GM23338 (cell line): ENCODE measurements around the gene ACAD11. TPM values are rescaled to one million over a fixed set of nuclear protein-coding genes. Genes with fewer than 3 reads are reported as not detected.

ENCODE experiments used
- ATAC-seq: fragments of 200-7000 bp; cut with Tn5 transposase; 3 replicates; pipeline ENCODE4 v1.9.1; 2020
- DNase-seq: peaks from one replicate; pipeline ENCODE4 v3.0.0-alpha.2; 2015; ENCODE audit warnings: low spot score
- H2AFZ ChIP-seq: fragments of 200-600 bp; sonication (generic); 2 replicates; pipeline ENCODE4 v1.8.0; 2016; ENCODE audit warnings: antibody characterized with exemption, mild to moderate bottlenecking, moderate library complexity
- H3F3A ChIP-seq: fragments of 200-600 bp; sonication (generic); replicated peaks from 2 replicates; pipeline ENCODE4 v1.8.0; 2017; ENCODE audit warnings: antibody characterized with exemption, mixed run types, low read depth
- H3K27ac ChIP-seq: fragments of 200-600 bp; sonication (generic); 2 replicates; pipeline ENCODE4 v1.6.1; 2016; ENCODE audit warnings: low read depth
- H3K27me3 ChIP-seq: fragments of 200-600 bp; sonication (generic); 2 replicates; pipeline ENCODE4 v1.8.0; 2016; ENCODE audit warnings: mild to moderate bottlenecking, mixed run types, moderate library complexity; ENCODE audit not compliant: insufficient read depth
- H3K36me3 ChIP-seq: fragments of 200-600 bp; sonication (generic); 2 replicates; pipeline ENCODE4 v1.8.0; 2016; ENCODE audit warnings: mild to moderate bottlenecking; ENCODE audit not compliant: insufficient read depth
- H3K4me1 ChIP-seq: fragments of 200-600 bp; sonication (generic); 2 replicates; pipeline ENCODE4 v1.8.0; 2016; ENCODE audit warnings: mild to moderate bottlenecking, moderate library complexity; ENCODE audit not compliant: insufficient read depth
- H3K4me2 ChIP-seq: fragments of 200-600 bp; sonication (generic); 2 replicates; pipeline ENCODE4 v1.7.1; 2017; ENCODE audit warnings: mixed run types
- H3K4me3 ChIP-seq: fragments of 200-600 bp; sonication (generic); 2 replicates; pipeline ENCODE4 v1.6.1; 2016; ENCODE audit warnings: mixed run types
- H3K79me2 ChIP-seq: fragments of 200-600 bp; sonication (generic); replicated peaks from 2 replicates; pipeline ENCODE4 v1.8.0; 2017; ENCODE audit warnings: mild to moderate bottlenecking; ENCODE audit not compliant: insufficient read depth
- H3K9me2 ChIP-seq: fragments of 200-600 bp; sonication (generic); 2 replicates; pipeline ENCODE4 v1.8.0; 2017; ENCODE audit not compliant: insufficient read depth
- H4K20me1 ChIP-seq: fragments of 200-600 bp; sonication (generic); replicated peaks from 2 replicates; pipeline ENCODE4 v1.8.0; 2017; ENCODE audit warnings: mild to moderate bottlenecking; ENCODE audit not compliant: insufficient read depth
- H3K27ac Mint-ChIP-seq: 2 replicates; pipeline ENCODE4 v1.8.0; 2020; ENCODE audit warnings: inconsistent platforms, mild to moderate bottlenecking, moderate library complexity, mixed read lengths
- H3K27me3 Mint-ChIP-seq: 3 replicates; pipeline ENCODE4 v1.8.0; 2022; ENCODE audit warnings: low read depth, mild to moderate bottlenecking, moderate library complexity, mixed read lengths, inconsistent platforms; ENCODE audit not compliant: insufficient read depth, poor library complexity
- H3K36me3 Mint-ChIP-seq: 3 replicates; pipeline ENCODE4 v1.8.0; 2021; ENCODE audit warnings: low read depth, mild to moderate bottlenecking, inconsistent platforms, moderate library complexity, mixed read lengths
- H3K4me1 Mint-ChIP-seq: 3 replicates; pipeline ENCODE4 v1.8.0; 2020; ENCODE audit warnings: mild to moderate bottlenecking, inconsistent platforms, mixed read lengths
- H3K4me3 Mint-ChIP-seq: 3 replicates; pipeline ENCODE4 v1.8.0; 2021; ENCODE audit warnings: moderate library complexity, mild to moderate bottlenecking, inconsistent platforms, mixed read lengths
- H3K9me3 Mint-ChIP-seq: 3 replicates; pipeline ENCODE4 v1.8.0; 2020; ENCODE audit warnings: moderate library complexity, mild to moderate bottlenecking, inconsistent platforms, mixed read lengths
- CREB1 ChIP-seq: fragments of 250-450 bp; sonication (Bioruptor Pico); IDR thresholded peaks from 2 replicates; pipeline ENCODE4 v1.5.0; 2020; ENCODE audit warnings: low read depth, mild to moderate bottlenecking, moderate library complexity
- CTCF ChIP-seq, 2 experiments: fragments of 200-600 bp in 1 of 2; sonication (generic) in 1 of 2; conservative IDR thresholded peaks; 2 replicates each; pipeline versions ENCODE4 v1.5.1 to v1.6.1; 2016 to 2017; ENCODE audit warnings: antibody characterized with exemption in 2 of 2, low read depth in 2 of 2, mild to moderate bottlenecking in 2 of 2, moderate library complexity in 1 of 2
- ETS1 ChIP-seq: IDR thresholded peaks from 2 replicates; pipeline ENCODE4 v1.6.1; 2016; ENCODE audit warnings: antibody characterized with exemption
- EZH2 ChIP-seq: fragments of 200-600 bp; sonication (generic); IDR thresholded peaks from one replicate; pipeline ENCODE4 v1.8.0; 2017; ENCODE audit warnings: antibody characterized with exemption, mild to moderate bottlenecking, low read depth; ENCODE audit not compliant: unreplicated experiment
- EZH2phosphoT487 ChIP-seq: fragments of 200-600 bp; sonication (generic); IDR thresholded peaks from one replicate; pipeline ENCODE4 v1.8.1; 2018; ENCODE audit warnings: antibody characterized with exemption; ENCODE audit not compliant: unreplicated experiment
- JUNB ChIP-seq: IDR thresholded peaks from one replicate; pipeline ENCODE4 v1.6.1; 2016; ENCODE audit warnings: antibody characterized with exemption; ENCODE audit not compliant: unreplicated experiment
- NANOG ChIP-seq: IDR thresholded peaks from 2 replicates; pipeline ENCODE4 v1.6.1; 2016; ENCODE audit warnings: antibody characterized with exemption, borderline replicate concordance
- POLR2AphosphoS5 ChIP-seq: IDR thresholded peaks from 2 replicates; pipeline ENCODE4 v1.6.1; 2016; ENCODE audit warnings: antibody characterized with exemption, low read depth
- REST ChIP-seq: IDR thresholded peaks from one replicate; pipeline ENCODE4 v1.6.1; 2018; ENCODE audit warnings: antibody characterized with exemption; ENCODE audit not compliant: unreplicated experiment
- STAT1 ChIP-seq: IDR thresholded peaks from one replicate; pipeline ENCODE4 v1.6.1; 2016; ENCODE audit warnings: antibody characterized with exemption; ENCODE audit not compliant: unreplicated experiment
- ZNF114 ChIP-seq: fragments of 250-450 bp; sonication (Bioruptor Pico); IDR thresholded peaks from 2 replicates; pipeline ENCODE4 v1.5.0; 2020; ENCODE audit warnings: mild to moderate bottlenecking, moderate library complexity
- ZNF331 ChIP-seq: fragments of 250-450 bp; sonication (Bioruptor Pico); IDR thresholded peaks from 2 replicates; pipeline ENCODE4 v1.5.0; 2020; ENCODE audit warnings: low read depth, mild to moderate bottlenecking, moderate library complexity
- ZNF462 ChIP-seq: fragments of 250-450 bp; sonication (Bioruptor Pico); IDR thresholded peaks from 2 replicates; pipeline ENCODE4 v1.5.0; 2020; ENCODE audit warnings: mild to moderate bottlenecking, moderate library complexity
- polyA plus RNA-seq: library from polyadenylated mRNA; unstranded; fragments of >200 nt; fragmentation: Nextera tagmentation; extraction: Ambion mirVana; gene quantifications from 2 replicates; pipeline ENCODE4 v1.2.1, GENCODE V29; 2016
- total RNA-seq: library from RNA; depleted of rRNA; stranded (reverse); fragments of >200 nt; shearing (Covaris generic); gene quantifications from 2 replicates; pipeline ENCODE4 v1.2.3, GENCODE V29; 2014

The ACAD11 gene
- total and polyA plus RNA-seq, 2 experiments from 2014 or later, result 11.4 to 17.1 TPM

GRCh38 chr3:132625613-132626012, 34.0 kb downstream of the ACAD11 start:
- Histone ChIP-seq H3K4me1 (peaks cover 14% of the 10 kb centered on the region), H4K20me1 (no peaks in the 10 kb centered on the region), H3K27me3 (no peaks in the 10 kb centered on the region), H2AFZ (no peak overlapping the region), H3K79me2 (no peaks in the 10 kb centered on the region), H3K9me2 (no peaks in the 10 kb centered on the region), H3K27ac (0 out of 2 replicates have a peak overlapping the region, but pooled peaks have one; percentile 12), H3K36me3 (no peaks in the 10 kb centered on the region), H3K4me3 (no peak overlapping the region), H3K4me2 (no peak overlapping the region), H3F3A (no peaks in the 10 kb centered on the region)
- TF ChIP-seq EZH2, result no peak
- TF ChIP-seq ZNF114, result no peak
- no peak for TF ChIP-seq JUNB
- no peak for TF ChIP-seq STAT1
- TF ChIP-seq ETS1, result no peak
- TF ChIP-seq CREB1 (CRISPR knock-in tag), result no peak
- TF ChIP-seq EZH2phosphoT487, result no peak
- TF ChIP-seq REST, result no peak
- TF ChIP-seq CTCF (conservative IDR thresholded peaks at IDR 0.05; ENCODE audit: low read depth in 2 of 2), result no peak
- no peak for TF ChIP-seq NANOG
- TF ChIP-seq ZNF462, result no peak
- no peak for TF ChIP-seq POLR2AphosphoS5
- no peak for TF ChIP-seq ZNF331 (CRISPR knock-in tag)
- Mint-ChIP-seq H3K9me3 (no peaks in the 10 kb centered on the region), H3K27me3 (no peaks in the 10 kb centered on the region), H3K4me1 (peaks cover 14% of the 10 kb centered on the region; the same call in 2 of the 3 replicates), H3K4me3 (no peak overlapping the region), H3K36me3 (peaks cover 2% of the 10 kb centered on the region; the same call in 2 of the 3 replicates), H3K27ac (no peak overlapping the region)
- ATAC-seq, result no peak
- DNase-seq, result no peak
